Measurements from ENCODE around the gene CAPG. TPM values are rescaled to one million over a fixed set of nuclear protein-coding genes. Genes with fewer than 3 reads are reported as not detected.
A peak's percentile ranks its signal among the peaks of the same experiment; 100 is the strongest.

Gene CAPG
- total and polyA plus RNA-seq, 2 of the 4 experiments (the other 2 are of a cell fraction): 79.9 to 98.3 TPM

DNA sequence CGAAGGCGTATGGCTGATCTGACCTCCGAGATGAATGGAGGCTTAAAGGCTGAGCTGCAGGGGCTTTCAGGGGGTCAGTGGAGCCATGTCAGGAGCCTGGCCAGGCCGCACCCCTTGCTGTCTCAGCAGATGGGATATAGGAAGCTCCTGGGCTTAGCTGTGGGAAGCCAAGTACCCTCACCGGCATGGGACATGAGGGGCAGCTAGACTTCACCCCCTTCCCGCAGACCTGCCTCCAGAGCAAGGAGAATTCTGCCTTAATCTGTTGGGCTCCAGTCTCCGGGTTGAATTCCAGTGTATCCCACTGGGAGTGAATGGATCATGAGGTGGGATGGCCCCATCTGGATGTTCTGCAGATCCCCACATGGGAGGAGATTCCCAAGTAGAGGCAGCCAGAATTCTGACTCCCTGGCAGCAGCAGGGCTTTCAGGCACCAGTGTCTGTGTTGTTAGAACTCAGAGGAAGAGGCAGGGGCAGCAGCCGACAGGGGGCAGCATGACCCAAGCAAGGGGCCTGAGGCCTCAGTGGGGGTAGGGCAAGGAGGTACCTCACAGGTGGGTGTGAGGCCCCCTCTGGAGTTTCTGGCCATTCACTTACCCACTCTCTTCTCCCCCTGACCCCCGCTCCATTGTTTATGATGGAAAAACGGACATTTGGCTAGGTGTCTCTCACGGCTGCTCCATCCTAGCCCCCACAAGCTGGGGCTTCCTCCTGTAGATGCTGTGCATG, 19.1 kb downstream of the CAPG start:
- no peaks in the 10 kb centered on the region for H3K9me3 ChIP-seq (ENCODE audit: control insufficient read depth, insufficient read depth, low read length)
- no peak overlapping the region for H3K14ac ChIP-seq (replicated peaks; ENCODE audit: low read depth, low read length)
- no peak overlapping the region for H2BK120ac ChIP-seq (ENCODE audit: low read depth, low read length)
- peaks cover 7% of the 10 kb centered on the region; the same call in 1 of the 2 replicates for H3K9me1 ChIP-seq (ENCODE audit: insufficient read depth, low read length)
- peaks cover 4% of the 10 kb centered on the region for H3K4me1 ChIP-seq (ENCODE audit: control insufficient read depth, insufficient read depth, low read length)
- peaks cover 34% of the 10 kb centered on the region for H3K36me3 ChIP-seq (ENCODE audit: control insufficient read depth, insufficient read depth, low read length)
- no peak overlapping the region for H3K9ac ChIP-seq (ENCODE audit: low read depth, low read length)
- intact Hi-C loops (cut with micrococcal nuclease) (loop anchor here (1.0 kb wide), 1 partner anchor 161 kb away; no protein-coding TSS in a partner anchor), dilution Hi-C loops (cut with HindIII; ENCODE audit: low sequenced_read_pairs, unreplicated experiment) (no loop called here), in situ Hi-C loops (cut with MboI; ENCODE audit: low sequenced_read_pairs) (no loop called here)
- no peak overlapping the region for H3K4ac ChIP-seq (ENCODE audit: low read depth, low read length)
- H3K4me3 ChIP-seq (ENCODE audit: insufficient read depth, low read depth, low read length): no peak overlapping the region
- H2AFZ ChIP-seq (replicated peaks; ENCODE audit: low read length, poor library complexity): peak overlapping the region; percentile 36
- no peak overlapping the region for H3K56ac ChIP-seq (ENCODE audit: extremely low read depth, insufficient read depth, low read length)
- no peak overlapping the region for H3K18ac ChIP-seq (ENCODE audit: low read depth, low read length)
- 82% methylated on average over 2 of the region's 11 CpGs; no CpG with 5 or more reads in 1 of the 2 experiments for WGBS, 2 experiments (ENCODE audit: extremely low coverage in 2 of 2, insufficient read length in 1 of 2)
- CTCF ChIA-PET: no interaction called here
- no peak overlapping the region for H4K91ac ChIP-seq (ENCODE audit: insufficient read depth, low read depth, low read length)
- no peak overlapping the region for H2BK20ac ChIP-seq (ENCODE audit: low read depth, low read length)
- H3K23ac ChIP-seq (ENCODE audit: low read depth, low read length): no peak overlapping the region
- BruUV-seq (replicated peaks): TSS peak; percentile 77
- H2BK5ac ChIP-seq (ENCODE audit: low read depth, low read length, poor library complexity, severe bottlenecking): no peak overlapping the region
- H3K27me3 ChIP-seq (ENCODE audit: control insufficient read depth, insufficient read depth, low read length): no peaks in the 10 kb centered on the region
- ATAC-seq (ENCODE audit: low read depth): peak; percentile 77
- H3K79me1 ChIP-seq (ENCODE audit: low read depth in 1 of 2, low read length in 2 of 2): no peaks in the 10 kb centered on the region
- peak; percentile 23 for DNase-seq
- no peak overlapping the region for H4K5ac ChIP-seq (ENCODE audit: low read depth, low read length)
- no peak overlapping the region for H3K27ac ChIP-seq (ENCODE audit: insufficient read depth, low read length)
- no peaks in the 10 kb centered on the region for H4K20me1 ChIP-seq (ENCODE audit: insufficient read depth, low read length)
- TF ChIP-seq, protein P1, sequence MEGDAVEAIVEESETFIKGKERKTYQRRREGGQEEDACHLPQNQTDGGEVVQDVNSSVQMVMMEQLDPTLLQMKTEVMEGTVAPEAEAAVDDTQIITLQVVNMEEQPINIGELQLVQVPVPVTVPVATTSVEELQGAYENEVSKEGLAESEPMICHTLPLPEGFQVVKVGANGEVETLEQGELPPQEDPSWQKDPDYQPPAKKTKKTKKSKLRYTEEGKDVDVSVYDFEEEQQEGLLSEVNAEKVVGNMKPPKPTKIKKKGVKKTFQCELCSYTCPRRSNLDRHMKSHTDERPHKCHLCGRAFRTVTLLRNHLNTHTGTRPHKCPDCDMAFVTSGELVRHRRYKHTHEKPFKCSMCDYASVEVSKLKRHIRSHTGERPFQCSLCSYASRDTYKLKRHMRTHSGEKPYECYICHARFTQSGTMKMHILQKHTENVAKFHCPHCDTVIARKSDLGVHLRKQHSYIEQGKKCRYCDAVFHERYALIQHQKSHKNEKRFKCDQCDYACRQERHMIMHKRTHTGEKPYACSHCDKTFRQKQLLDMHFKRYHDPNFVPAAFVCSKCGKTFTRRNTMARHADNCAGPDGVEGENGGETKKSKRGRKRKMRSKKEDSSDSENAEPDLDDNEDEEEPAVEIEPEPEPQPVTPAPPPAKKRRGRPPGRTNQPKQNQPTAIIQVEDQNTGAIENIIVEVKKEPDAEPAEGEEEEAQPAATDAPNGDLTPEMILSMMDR (conservative IDR thresholded peaks at IDR 0.05; ENCODE audit: low read depth, low read length): peak; percentile 61
- peak; percentile 75 for TF ChIP-seq RAD21 (IDR thresholded peaks at IDR 0.05; ENCODE audit: low read length)
- peak; percentile 58 for TF ChIP-seq SMC3 (IDR thresholded peaks at IDR 0.05; ENCODE audit: low read depth, low read length)
- TF ChIP-seq CHD1 (IDR thresholded peaks at IDR 0.05; ENCODE audit: low read depth, low read length): no peak
- no peak overlapping the region for H3K4me2 ChIP-seq (ENCODE audit: low read depth, low read length)
- H2AK9ac ChIP-seq (replicated peaks; ENCODE audit: low read depth, low read length, poor library complexity): peak overlapping the region; percentile 32
- H4K8ac ChIP-seq (ENCODE audit: low read depth in 2 of 2, low read length in 2 of 2): no peak overlapping the region
- POLR2A ChIA-PET (ENCODE audit: unreplicated experiment): interaction anchor here (0.9 kb wide), 1 partner anchor 152 kb away, joined by 3 read pairs; no protein-coding TSS in a partner anchor
- no peak overlapping the region for H2BK15ac ChIP-seq (ENCODE audit: low read depth, low read length)
- H2AK5ac ChIP-seq (ENCODE audit: low read depth, low read length): no peak overlapping the region

Data from IMR-90 (cell line).